Duodenal mucosa (tissue), 2 donors: ENCODE data around the gene GREB1.

ENCODE experiments used
- H3K27ac ChIP-seq: one replicate; pipeline ENCODE4 v1.7.0; 2013; ENCODE audit warnings: low read depth, low read length
- H3K27me3 ChIP-seq, 2 donors: one replicate each; pipeline ENCODE4 v1.7.0; 2013; ENCODE audit warnings: low read length in 2 of 2, control low read depth in 1 of 2; ENCODE audit not compliant: insufficient read depth in 2 of 2, control insufficient read depth in 1 of 2
- H3K36me3 ChIP-seq, 2 donors: one replicate each; pipeline ENCODE4 v1.7.0; 2013; ENCODE audit warnings: low read length in 2 of 2, control low read depth in 1 of 2; ENCODE audit not compliant: insufficient read depth in 2 of 2, control insufficient read depth in 1 of 2
- H3K4me1 ChIP-seq, 2 donors: one replicate each; pipeline ENCODE4 v1.7.0; 2013; ENCODE audit warnings: low read length in 2 of 2, control low read depth in 1 of 2; ENCODE audit not compliant: insufficient read depth in 2 of 2, control insufficient read depth in 1 of 2
- H3K4me3 ChIP-seq, 2 donors: one replicate each; pipeline ENCODE4 v1.7.0; 2013; ENCODE audit warnings: low read length in 2 of 2, low read depth in 1 of 2
- H3K9ac ChIP-seq, 2 donors: one replicate each; pipeline ENCODE4 v1.7.0; 2013; ENCODE audit warnings: low read length in 2 of 2, low read depth in 1 of 2
- H3K9me3 ChIP-seq, 2 donors: one replicate each; pipeline ENCODE4 v1.7.0; 2013; ENCODE audit warnings: low read length in 2 of 2, control low read depth in 1 of 2; ENCODE audit not compliant: control insufficient read depth in 1 of 2

GREB1 gene

GRCh38 chr2:11635141-11635540, 101.3 kb downstream of the GREB1 start:
- no peak overlapping the region for H3K9ac ChIP-seq
- no peaks in the 10 kb centered on the region for H3K4me1 ChIP-seq
- H3K27me3 ChIP-seq, result no peaks in the 10 kb centered on the region
- no peaks in the 10 kb centered on the region for H3K36me3 ChIP-seq
- no peak overlapping the region for H3K4me3 ChIP-seq
- H3K9me3 ChIP-seq, result no peaks in the 10 kb centered on the region
- no peak overlapping the region for H3K27ac ChIP-seq

GRCh38 chr2:11636593-11637295, 102.9 kb downstream of the GREB1 start:
- Histone ChIP-seq H3K27me3 (no peaks in the 10 kb centered on the region), H3K27ac (no peak overlapping the region), H3K4me1 (no peaks in the 10 kb centered on the region), H3K9me3 (no peaks in the 10 kb centered on the region), H3K9ac (no peak overlapping the region), H3K36me3 (no peaks in the 10 kb centered on the region), H3K4me3 (no peak overlapping the region)

- Histone ChIP-seq H3K27ac (no peak overlapping the region), H3K36me3 (no peaks in the 10 kb centered on the region), H3K4me1 (no peaks in the 10 kb centered on the region)
Observed at GRCh38 chr2:11637546-11637945, 103.7 kb downstream of the GREB1 start.

GRCh38 chr2:11639503-11639902, 105.7 kb downstream of the GREB1 start:
- no peaks in the 10 kb centered on the region for H3K27me3 ChIP-seq
- H3K9me3 ChIP-seq, result no peaks in the 10 kb centered on the region
- H3K4me1 ChIP-seq, result no peaks in the 10 kb centered on the region
- H3K9ac ChIP-seq, result no peak overlapping the region
- no peak overlapping the region for H3K4me3 ChIP-seq
- H3K27ac ChIP-seq, result no peak overlapping the region
- H3K36me3 ChIP-seq, result no peaks in the 10 kb centered on the region

More at GRCh38 chr2:11637546-11637945, 103.7 kb downstream of the GREB1 start:
- H3K27me3 ChIP-seq, result no peaks in the 10 kb centered on the region
- no peak overlapping the region for H3K9ac ChIP-seq
- no peak overlapping the region for H3K4me3 ChIP-seq
- H3K9me3 ChIP-seq, result no peaks in the 10 kb centered on the region

- H3K4me3 ChIP-seq, result no peak overlapping the region
- H3K27ac ChIP-seq, result no peak overlapping the region
- no peak overlapping the region for H3K9ac ChIP-seq
- H3K4me1 ChIP-seq, result no peaks in the 10 kb centered on the region
- no peaks in the 10 kb centered on the region for H3K9me3 ChIP-seq
- no peaks in the 10 kb centered on the region for H3K27me3 ChIP-seq
- no peaks in the 10 kb centered on the region for H3K36me3 ChIP-seq
Observed at GRCh38 chr2:11640132-11640531, 106.3 kb downstream of the GREB1 start.

GRCh38 chr2:11642972-11643371, 109.1 kb downstream of the GREB1 start:
- Histone ChIP-seq H3K4me1 (no peaks in the 10 kb centered on the region), H3K4me3 (no peak overlapping the region)

GRCh38 chr2:11644293-11644692, 110.4 kb downstream of the GREB1 start:
- Histone ChIP-seq H3K9ac (no peak overlapping the region), H3K4me1 (no peaks in the 10 kb centered on the region), H3K4me3 (no peak overlapping the region), H3K9me3 (no peaks in the 10 kb centered on the region), H3K27ac (no peak overlapping the region), H3K36me3 (no peaks in the 10 kb centered on the region), H3K27me3 (no peaks in the 10 kb centered on the region)

More at GRCh38 chr2:11642972-11643371, 109.1 kb downstream of the GREB1 start:
- Histone ChIP-seq H3K27me3 (no peaks in the 10 kb centered on the region), H3K9ac (no peak overlapping the region), H3K9me3 (no peaks in the 10 kb centered on the region), H3K36me3 (no peaks in the 10 kb centered on the region), H3K27ac (no peak overlapping the region)

GRCh38 chr2:11646530-11646929, 112.7 kb downstream of the GREB1 start:
- H3K27me3 ChIP-seq, result peaks cover 0 to 5% of the 10 kb centered on the region in 2 donors
- H3K36me3 ChIP-seq, result no peaks in the 10 kb centered on the region
- H3K27ac ChIP-seq, result no peak overlapping the region
- no peaks in the 10 kb centered on the region for H3K4me1 ChIP-seq
- no peak overlapping the region for H3K9ac ChIP-seq
- no peaks in the 10 kb centered on the region for H3K9me3 ChIP-seq
- H3K4me3 ChIP-seq, result no peak overlapping the region

GRCh38 chr2:11647834-11648600, 114.2 kb downstream of the GREB1 start:
- Histone ChIP-seq H3K9ac (no peak overlapping the region), H3K9me3 (no peaks in the 10 kb centered on the region), H3K27ac (no peak overlapping the region), H3K4me3 (no peak overlapping the region), H3K36me3 (no peaks in the 10 kb centered on the region), H3K4me1 (no peaks in the 10 kb centered on the region), H3K27me3 (peaks cover 0 to 5% of the 10 kb centered on the region in 2 donors)

- Histone ChIP-seq H3K4me1 (no peaks in the 10 kb centered on the region), H3K4me3 (no peak overlapping the region), H3K9me3 (no peaks in the 10 kb centered on the region), H3K27ac (no peak overlapping the region), H3K36me3 (no peaks in the 10 kb centered on the region), H3K27me3 (peaks cover 0 to 5% of the 10 kb centered on the region in 2 donors), H3K9ac (no peak overlapping the region)
Observed at GRCh38 chr2:11649093-11649492, 115.2 kb downstream of the GREB1 start.
